HG02981 (cell line): Measurements from ENCODE around the gene BCR.

Source experiments
- ATAC-seq: cut with Tn5 transposase; IDR thresholded peaks from one replicate; pipeline ENCODE4 v1.9.1; 2021; ENCODE audit warnings: mild to moderate bottlenecking, moderate library complexity; ENCODE audit not compliant: unreplicated experiment

BCR gene

GRCh38 chr22:23242473-23243001 is 62.2 kb downstream of the BCR start:
- no peak for ATAC-seq

- no peak for ATAC-seq
Observed at GRCh38 chr22:23243006-23243573, 62.8 kb downstream of the BCR start.

GRCh38 chr22:23243859-23244689 is 63.8 kb downstream of the BCR start:
- no peak for ATAC-seq

GRCh38 chr22:23244690-23245044 is 64.4 kb downstream of the BCR start:
- ATAC-seq, result no peak

DNA sequence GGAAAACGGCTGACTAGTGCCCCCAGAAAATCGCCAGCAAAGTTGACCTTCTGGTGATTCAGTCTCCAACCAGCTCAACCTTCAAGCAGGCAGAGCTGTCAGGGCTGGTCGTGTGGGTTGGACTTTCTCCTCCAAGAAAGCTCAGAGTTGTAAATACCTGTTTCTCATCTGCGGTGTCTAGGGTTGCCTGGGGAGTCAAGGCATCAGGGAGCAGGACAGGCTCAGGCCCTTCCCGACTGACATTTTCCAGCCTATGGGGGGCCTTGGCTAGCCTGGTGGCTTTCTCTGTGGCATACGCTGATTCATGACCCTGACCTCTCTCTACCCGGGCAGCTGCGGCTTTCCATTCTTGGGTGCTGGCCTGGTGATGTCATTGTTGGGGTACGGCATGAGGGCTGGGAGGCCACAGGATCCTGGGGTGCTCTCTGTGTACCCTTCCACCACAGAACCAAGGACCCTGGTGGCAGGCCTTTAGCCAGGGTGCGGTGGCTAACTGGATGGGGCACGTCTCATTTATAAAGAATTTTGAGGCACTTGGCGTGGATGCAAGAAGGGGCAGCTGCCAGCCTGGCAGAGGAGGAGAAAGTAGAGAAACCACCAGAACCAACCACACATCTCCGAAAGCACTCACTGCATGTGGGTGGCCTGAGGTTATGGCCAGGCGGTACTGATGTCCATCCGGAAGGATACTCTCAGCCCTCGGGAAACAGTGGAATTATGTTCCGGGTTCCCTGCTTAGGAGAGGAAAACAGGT is 64.9 kb downstream of the BCR start:
- ATAC-seq, result no peak

- no peak for ATAC-seq
Observed at GRCh38 chr22:23245799-23246136, 65.5 kb downstream of the BCR start.

DNA sequence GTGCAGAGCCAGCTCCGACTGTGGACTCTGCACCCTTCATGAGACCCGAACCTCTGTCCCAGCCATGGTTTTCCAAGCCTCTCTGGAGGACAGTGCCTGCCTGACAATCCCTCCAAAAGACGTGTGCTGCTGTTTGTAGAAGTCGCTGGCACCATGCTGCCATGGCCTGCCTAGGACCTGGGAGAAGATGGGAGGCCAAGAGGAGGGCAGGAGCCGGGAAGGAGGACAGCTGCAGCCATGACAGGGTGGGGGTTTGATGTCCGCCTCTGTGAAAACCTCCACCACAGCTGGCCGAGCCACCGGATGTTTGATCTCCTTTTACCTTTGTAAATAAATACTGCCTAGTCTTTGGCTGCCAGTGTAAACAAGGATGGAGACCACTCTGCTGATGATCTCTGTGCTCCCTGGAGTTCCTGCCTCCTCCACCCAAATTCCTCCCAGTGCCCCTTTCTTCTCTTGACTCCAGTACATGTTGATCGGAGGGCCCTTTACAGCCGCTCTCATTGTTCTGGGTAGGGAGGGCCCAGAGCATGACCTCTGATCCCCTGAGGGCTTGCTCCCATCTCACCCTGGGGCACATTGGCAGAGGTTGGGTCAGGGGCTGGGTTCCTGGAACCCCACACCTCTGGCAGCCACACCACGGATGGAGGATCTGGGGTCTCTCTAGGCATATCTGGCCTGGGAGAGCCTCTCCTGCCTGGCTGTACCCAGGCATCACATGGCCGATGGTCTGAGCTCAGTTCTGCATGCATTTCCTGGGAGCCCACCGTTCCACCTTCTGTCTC is 66.9 kb downstream of the BCR start:
- ATAC-seq, result no peak

DNA sequence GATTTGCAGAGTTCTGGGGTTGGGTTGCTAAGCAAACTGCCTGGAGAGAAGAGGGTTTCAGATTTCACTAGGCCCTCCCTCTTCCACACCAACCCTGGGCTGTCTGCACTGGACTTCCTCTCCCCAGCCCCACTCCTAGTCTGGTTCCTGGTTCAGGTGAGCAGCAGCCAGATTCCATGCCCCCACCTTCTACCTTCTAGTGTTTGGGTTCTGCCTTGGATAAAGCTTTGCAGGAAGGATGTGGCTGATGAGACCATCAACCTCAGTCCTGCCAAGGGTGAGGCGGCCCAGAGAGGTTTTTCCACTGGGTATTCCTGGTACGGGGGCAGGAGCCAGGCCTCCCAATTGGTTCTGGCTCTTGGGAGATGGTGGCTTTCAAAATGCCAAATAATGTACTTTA is 68.3 kb downstream of the BCR start:
- ATAC-seq, result no peak

DNA sequence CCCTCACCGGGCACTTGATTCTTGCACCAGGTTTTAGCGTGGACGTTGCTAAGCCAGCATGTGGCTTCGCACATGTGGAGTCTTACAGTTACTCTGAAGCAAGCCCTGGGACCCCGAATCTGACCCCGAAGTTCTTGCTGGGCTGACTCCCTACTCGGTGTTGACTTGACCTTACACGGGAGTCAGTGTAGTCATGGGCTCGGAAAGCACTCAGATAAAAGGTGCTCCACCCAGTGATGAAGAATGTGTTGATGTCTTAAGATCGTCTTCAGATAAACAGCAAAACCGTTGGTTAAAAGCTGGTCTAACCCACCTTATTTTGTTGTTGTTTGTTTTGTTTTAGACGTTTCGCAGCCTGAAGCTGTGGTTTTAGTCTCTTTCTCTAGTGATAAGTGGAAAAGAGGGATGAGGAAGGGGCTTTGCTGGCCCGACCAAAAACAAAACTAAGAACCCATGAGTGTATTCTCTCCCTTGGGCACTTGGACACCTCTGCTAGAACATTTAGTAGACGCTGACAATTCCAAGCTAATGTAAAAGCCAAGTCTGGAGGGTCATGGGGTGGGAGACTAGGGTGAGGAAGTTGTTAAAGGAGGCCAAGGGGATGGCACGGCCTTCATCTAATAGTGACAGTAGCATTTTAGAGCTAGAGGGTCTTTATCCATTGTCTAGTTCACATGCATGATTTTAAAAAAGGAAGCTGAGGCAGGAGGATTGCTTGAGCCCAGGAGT is 69.9 kb downstream of the BCR start:
- no peak for ATAC-seq

- ATAC-seq, result no peak
Observed at GRCh38 chr22:23250785-23251363, 70.6 kb downstream of the BCR start.

DNA sequence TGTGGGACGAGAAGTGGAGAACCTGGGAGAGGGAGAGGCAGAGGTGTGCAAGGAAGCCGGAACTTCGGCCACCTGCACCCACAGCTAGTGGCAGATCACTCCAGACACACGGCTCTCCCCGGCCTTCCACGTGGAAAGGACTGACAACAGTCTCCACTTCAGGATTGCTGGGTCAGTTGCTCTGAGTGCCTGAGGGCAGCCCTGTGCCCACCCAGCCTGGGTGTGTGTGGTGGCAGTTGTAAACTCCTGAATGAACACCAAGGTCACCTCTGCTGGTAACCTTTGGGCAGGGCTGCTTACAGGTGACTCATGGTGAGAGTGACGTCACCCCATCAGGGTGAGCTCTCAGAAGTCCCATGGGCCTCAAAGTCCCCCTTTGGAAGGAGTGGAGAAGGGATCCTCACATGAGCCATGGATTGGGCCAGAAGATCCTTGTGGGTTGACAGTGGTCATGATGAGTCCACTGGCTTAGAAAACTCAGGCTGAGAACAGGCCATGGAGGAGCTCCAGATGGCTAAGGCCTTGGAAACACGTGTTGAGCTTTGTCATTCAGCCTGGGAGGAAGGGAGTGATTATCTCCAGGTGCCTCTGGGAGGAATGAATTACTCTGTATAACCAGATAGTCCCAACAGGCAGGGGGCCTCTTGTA is 71.3 kb downstream of the BCR start:
- no peak for ATAC-seq

DNA sequence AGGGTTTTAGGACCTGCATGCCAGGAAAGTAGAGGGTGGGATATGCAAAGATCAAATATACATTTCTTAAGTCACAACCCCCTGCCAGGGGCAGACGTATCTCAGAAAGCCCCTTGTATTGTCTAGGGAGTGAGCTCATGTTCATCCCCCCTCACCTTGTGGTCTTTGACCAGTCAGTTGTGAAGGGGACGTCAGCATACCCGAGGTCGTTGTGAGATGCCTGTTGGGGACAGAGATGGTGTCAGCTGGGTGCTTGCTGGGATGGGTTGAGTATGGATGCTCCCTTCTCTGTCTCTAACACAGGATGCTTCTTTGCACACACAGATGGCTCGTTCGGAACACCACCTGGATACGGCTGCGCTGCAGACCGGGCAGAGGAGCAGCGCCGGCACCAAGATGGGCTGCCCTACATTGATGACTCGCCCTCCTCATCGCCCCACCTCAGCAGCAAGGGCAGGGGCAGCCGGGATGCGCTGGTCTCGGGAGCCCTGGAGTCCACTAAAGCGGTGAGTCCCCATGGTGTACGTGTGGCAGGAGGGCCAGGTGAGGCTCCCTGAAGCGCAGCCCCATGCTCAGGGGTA is 73.3 kb downstream of the BCR start:
- ATAC-seq, result no peak

GRCh38 chr22:23255506-23256170 is 75.3 kb downstream of the BCR start:
- ATAC-seq, result no peak

- no peak for ATAC-seq
Observed at GRCh38 chr22:23256171-23256932, 76.0 kb downstream of the BCR start.

GRCh38 chr22:23256986-23257888 is 76.9 kb downstream of the BCR start:
- no peak for ATAC-seq

DNA sequence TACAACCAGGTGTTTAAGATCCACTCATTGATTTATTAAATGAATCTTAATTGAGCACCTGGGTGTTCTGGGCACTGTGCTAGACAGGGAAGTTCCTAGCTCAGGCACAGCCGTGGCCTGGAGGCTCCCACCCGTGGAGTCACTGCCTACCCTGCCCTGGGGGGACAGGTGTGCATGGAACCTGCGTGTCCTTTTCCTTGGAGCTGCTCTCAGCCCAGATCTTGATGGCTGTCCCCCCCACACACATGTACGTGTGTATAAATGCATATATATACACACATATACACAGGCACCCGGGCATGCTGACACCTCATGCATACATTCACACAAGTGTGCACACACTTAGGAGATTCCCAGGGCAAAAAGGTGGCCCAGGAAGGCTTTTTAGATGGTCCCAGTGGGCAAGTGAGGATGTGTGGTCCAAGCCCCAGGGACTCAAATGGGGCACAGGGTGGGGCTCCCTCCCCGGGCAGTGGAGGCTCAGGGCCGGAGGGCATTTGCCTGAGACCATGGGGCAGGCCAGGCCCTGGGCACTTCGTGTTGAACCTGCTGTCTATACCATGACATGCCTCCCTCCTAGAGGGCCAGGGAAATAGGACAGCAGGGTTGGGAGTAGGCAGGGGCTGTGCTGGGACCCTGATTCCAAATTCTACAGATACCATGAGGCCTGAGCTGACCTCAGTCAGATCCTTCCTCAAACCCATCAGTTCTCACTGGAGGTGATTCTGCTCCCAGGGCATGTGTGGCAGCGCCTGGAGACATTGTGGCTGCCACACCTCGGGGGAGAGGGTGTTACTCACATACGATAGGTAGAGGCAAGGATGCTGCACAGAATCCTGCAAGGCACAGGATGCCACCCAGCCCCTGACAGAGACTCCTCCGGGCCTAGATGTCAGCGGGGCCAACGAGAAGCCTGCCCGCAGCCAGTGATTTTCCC is 77.8 kb downstream of the BCR start:
- no peak for ATAC-seq
